CD4-positive, alpha-beta T cell (primary cell): Measurements from ENCODE around the gene TRAF3IP3. TPM values are rescaled to one million over a fixed set of nuclear protein-coding genes. Genes with fewer than 3 reads are reported as not detected.

ENCODE experiments used
- ATAC-seq: fragments of 200-7000 bp; cut with Tn5 transposase; one replicate; pipeline ENCODE4 v1.10.0; 2022; ENCODE audit warnings: mild to moderate bottlenecking; ENCODE audit not compliant: poor library complexity
- CTCF ChIA-PET: fragments of 350-600 bp; sonication (Branson Sonifier 250); formaldehyde crosslinking; loops from one replicate; lab custom pipeline; 2021; ENCODE audit warnings: antibody characterized with exemption, inconsistent platforms; lab: Charles Lee
- POLR2A ChIA-PET: fragments of 350-600 bp; sonication (Branson Sonifier 250); formaldehyde crosslinking; loops from one replicate; lab custom pipeline; 2021; ENCODE audit warnings: antibody characterized with exemption, inconsistent platforms; lab: Charles Lee
- DNase-seq, 14 experiments: peaks; one replicate each; pipeline ENCODE4 v3.0.0-alpha.2; 2013 to 2020; ENCODE audit warnings: mixed read lengths in 2 of 14
- H3K27ac ChIP-seq, 2 donors: one replicate each; pipeline versions ENCODE4 v1.5.1 to v1.7.0; 2013; ENCODE audit warnings: low read length in 2 of 2, low read depth in 1 of 2, mild to moderate bottlenecking in 1 of 2
- H3K27me3 ChIP-seq, 2 experiments: 1 replicate in 1 of 2; 2 replicates in 1 of 2; pipeline versions ENCODE4 v1.6.1 to v1.7.0; 2013; ENCODE audit warnings: low read length in 2 of 2, control low read depth in 1 of 2, mild to moderate bottlenecking in 1 of 2, moderate library complexity in 1 of 2; ENCODE audit not compliant: insufficient read depth in 2 of 2, control insufficient read depth in 1 of 2
- H3K36me3 ChIP-seq: one replicate; pipeline ENCODE4 v1.6.1; 2013; ENCODE audit warnings: low read length, control low read depth; ENCODE audit not compliant: insufficient read depth
- H3K4me1 ChIP-seq: one replicate; pipeline ENCODE4 v1.6.1; 2013; ENCODE audit warnings: low read length, control low read depth; ENCODE audit not compliant: insufficient read depth
- H3K4me3 ChIP-seq: one replicate; pipeline ENCODE4 v1.5.1; 2013; ENCODE audit warnings: mild to moderate bottlenecking, low read length, moderate library complexity
- H3K9me3 ChIP-seq, 2 experiments: 1 replicate in 1 of 2; 2 replicates in 1 of 2; pipeline versions ENCODE4 v1.6.1 to v1.7.0; 2013; ENCODE audit warnings: low read length in 2 of 2, mild to moderate bottlenecking in 2 of 2, control low read depth in 1 of 2, moderate library complexity in 1 of 2; ENCODE audit not compliant: control insufficient read depth in 1 of 2, insufficient read depth in 1 of 2
- H3K27ac Mint-ChIP-seq: one replicate; pipeline ENCODE4 v1.8.0; 2020; ENCODE audit warnings: mixed read lengths
- H3K27me3 Mint-ChIP-seq: one replicate; pipeline ENCODE4 v1.8.0; 2021; ENCODE audit warnings: mixed read lengths
- H3K36me3 Mint-ChIP-seq: one replicate; pipeline ENCODE4 v1.8.0; 2021; ENCODE audit warnings: low read depth, mixed read lengths
- H3K4me1 Mint-ChIP-seq: one replicate; pipeline ENCODE4 v1.8.0; 2021; ENCODE audit warnings: low read depth, mixed read lengths
- H3K4me3 Mint-ChIP-seq: one replicate; pipeline ENCODE4 v1.8.0; 2020; ENCODE audit warnings: mild to moderate bottlenecking, mixed read lengths
- H3K9me3 Mint-ChIP-seq: one replicate; pipeline ENCODE4 v1.8.0; 2020; ENCODE audit warnings: mixed read lengths
- CTCF ChIP-seq: fragments of 200-600 bp; IDR thresholded peaks from one replicate; pipeline ENCODE4 v1.8.0; 2022; ENCODE audit warnings: antibody characterized with exemption, mild to moderate bottlenecking
- intact Hi-C, 2 experiments: fragments of 100-400 bp; cut with DNase I in 1 of 2; cut with micrococcal nuclease in 1 of 2; formaldehyde crosslinking; loops; one replicate each; pipeline versions ENCODE4 v1.15.1 to v1.9.0; 2023 to 2025; cut with DNase I, micrococcal nuclease
- total RNA-seq, 174 experiments: library from RNA in 2 of 174; stranded (reverse) in 2 of 174; gene quantifications; one replicate each; pipeline ENCODE4 v1.2.3 and lab custom pipeline; 2021 to 2026

TRAF3IP3 gene
- total RNA-seq, 2 experiments from 2014 or later = 279 to 290 TPM

GRCh38 chr1:209727785-209728184 lies 28.1 kb upstream of the TRAF3IP3 start:
- H3K27ac Mint-ChIP-seq = no peak overlapping the region
- no peak for ATAC-seq
- no peak for DNase-seq
- H3K4me1 ChIP-seq = peaks cover 10% of the 10 kb centered on the region
- H3K9me3 ChIP-seq = no peaks in the 10 kb centered on the region
- H3K27me3 Mint-ChIP-seq = no peaks in the 10 kb centered on the region
- H3K36me3 ChIP-seq = no peaks in the 10 kb centered on the region
- intact Hi-C loops = no loop called here
- H3K4me1 Mint-ChIP-seq = peaks cover 28% of the 10 kb centered on the region
- no peaks in the 10 kb centered on the region for H3K9me3 Mint-ChIP-seq
- CTCF ChIA-PET = no interaction called here
- no peaks in the 10 kb centered on the region for H3K36me3 Mint-ChIP-seq
- no peaks in the 10 kb centered on the region for H3K27me3 ChIP-seq
- H3K27ac ChIP-seq = no peak overlapping the region
- H3K4me3 ChIP-seq = no peak overlapping the region
- POLR2A ChIA-PET = interaction anchor here (0.8 to 1.6 kb wide), 3 partner anchors 9 to 38 kb away, joined by 3 to 4 read pairs (median 3); no protein-coding TSS in a partner anchor
- TF ChIP-seq CTCF = no peak
- H3K4me3 Mint-ChIP-seq = no peak overlapping the region

GRCh38 chr1:209728466-209728865 lies 27.4 kb upstream of the TRAF3IP3 start:
- no peaks in the 10 kb centered on the region for H3K36me3 ChIP-seq
- Mint-ChIP-seq H3K4me3 (no peak overlapping the region), H3K27ac (no peak overlapping the region), H3K9me3 (no peaks in the 10 kb centered on the region), H3K27me3 (no peaks in the 10 kb centered on the region), H3K4me1 (peaks cover 28% of the 10 kb centered on the region), H3K36me3 (no peaks in the 10 kb centered on the region)
- ChIA-PET CTCF (no interaction called here), POLR2A (interaction anchor here (1.2 to 1.6 kb wide), 2 partner anchors 9 to 28 kb away, joined by 3 to 4 read pairs; no protein-coding TSS in a partner anchor)
- H3K27me3 ChIP-seq = no peaks in the 10 kb centered on the region
- ATAC-seq (no peak), DNase-seq (no peak)
- H3K9me3 ChIP-seq = no peaks in the 10 kb centered on the region
- intact Hi-C loops = no loop called here
- H3K4me3 ChIP-seq = no peak overlapping the region
- H3K4me1 ChIP-seq = peaks cover 8% of the 10 kb centered on the region
- no peak overlapping the region for H3K27ac ChIP-seq
- no peak for TF ChIP-seq CTCF

GRCh38 chr1:209729436-209729835 lies 26.4 kb upstream of the TRAF3IP3 start:
- Histone ChIP-seq H3K4me1 (no peaks in the 10 kb centered on the region), H3K27ac (no peak overlapping the region), H3K4me3 (no peak overlapping the region), H3K9me3 (no peaks in the 10 kb centered on the region), H3K27me3 (no peaks in the 10 kb centered on the region), H3K36me3 (no peaks in the 10 kb centered on the region)
- Mint-ChIP-seq H3K4me3 (no peak overlapping the region), H3K27me3 (no peaks in the 10 kb centered on the region), H3K27ac (no peak overlapping the region), H3K4me1 (peaks cover 19% of the 10 kb centered on the region), H3K36me3 (no peaks in the 10 kb centered on the region), H3K9me3 (no peaks in the 10 kb centered on the region)
- DNase-seq (no peak), ATAC-seq (no peak)
- ChIA-PET POLR2A (no interaction called here), CTCF (no interaction called here)
- intact Hi-C loops = no loop called here
- TF ChIP-seq CTCF = no peak
